Amygdala (tissue), 56 donors: ENCODE data around the gene GEMIN5.
"Not testable (repeated sequence)": the region's sequence is repeated elsewhere in the genome, so short reads cannot be mapped to it uniquely, and the experiment has no call there.

Source experiments
- DNase-seq, 56 donors: peaks; one replicate each; lab custom pipeline; 2025; lab: John Stamatoyannopoulos, UW

Gene GEMIN5

DNA sequence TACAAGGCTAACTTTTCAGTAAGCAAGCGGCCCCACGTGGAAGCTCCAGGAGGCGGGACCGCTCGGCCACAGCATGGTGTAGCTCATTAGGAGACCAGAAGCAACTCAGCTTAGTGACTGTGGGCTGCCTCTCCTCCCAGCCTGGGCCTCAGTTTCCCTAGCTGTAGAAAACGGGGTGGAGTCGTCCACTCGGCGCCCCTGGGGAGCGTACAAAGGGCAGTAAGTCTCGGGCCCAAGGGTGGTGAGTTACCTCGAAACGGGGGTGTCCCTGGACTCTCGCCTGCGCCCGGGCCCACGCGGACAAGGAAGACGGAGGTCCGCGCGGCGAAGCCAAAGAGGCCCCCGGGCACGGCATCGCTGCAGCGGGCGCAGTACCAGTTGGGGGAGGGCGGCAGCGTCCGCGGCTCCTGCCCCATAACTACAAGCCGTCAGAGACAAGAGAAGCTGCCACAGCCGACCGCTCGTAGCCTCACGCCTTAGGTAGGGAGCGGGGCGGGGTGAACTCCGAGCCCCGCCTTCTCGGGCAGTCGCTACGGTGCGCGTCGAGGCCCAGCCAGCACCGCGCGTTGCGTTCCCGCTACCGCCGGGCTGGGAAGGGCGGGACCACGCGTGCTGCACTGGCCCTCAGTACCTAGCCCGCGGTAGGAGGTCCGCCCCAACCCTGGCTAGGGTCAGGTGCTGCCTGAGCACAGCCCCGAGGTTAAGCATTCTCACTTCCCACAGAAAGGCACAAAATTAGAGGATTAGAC lies at the start of gene GEMIN5:
TSS of gene GEMIN5 (minus strand) at position 494 of the 749 bp plus-strand sequence. CDS start at position 416, 78 bp downstream.
- peak in 55 of 56 donors; percentile 21 to 84 (median 70) for DNase-seq

GRCh38 chr5:154986151-154986550 lies 48.1 kb upstream of the GEMIN5 start:
- DNase-seq: no peak

DNA sequence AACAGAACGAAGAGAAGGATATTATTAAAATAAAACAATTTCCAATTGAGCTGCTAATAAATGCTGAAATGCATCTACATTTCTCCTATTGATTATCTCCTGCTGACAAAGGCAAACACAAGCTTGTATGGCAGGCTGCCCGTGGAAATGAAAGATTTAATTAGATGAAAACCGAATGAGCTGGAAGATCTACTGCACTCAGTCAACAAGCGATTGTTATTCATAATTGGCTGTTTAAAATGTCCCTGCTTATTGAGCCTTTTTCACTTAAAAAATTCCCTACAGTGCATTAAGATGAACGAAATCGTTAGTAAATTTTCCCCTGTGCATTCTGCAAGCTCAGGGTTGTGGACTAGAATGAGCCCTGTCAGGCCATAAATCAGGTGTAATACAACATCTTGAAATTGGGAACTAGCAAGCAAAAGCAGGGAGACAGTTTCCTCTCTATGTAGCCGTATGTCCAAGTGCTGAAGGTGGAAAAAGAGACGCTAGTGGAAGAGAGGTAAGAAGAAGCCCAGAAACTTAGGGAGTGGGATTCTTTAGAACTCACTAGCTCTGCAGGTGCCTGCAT lies 47.0 kb upstream of the GEMIN5 start:
- DNase-seq: peak in 1 of 56 donors; percentile 1

DNA sequence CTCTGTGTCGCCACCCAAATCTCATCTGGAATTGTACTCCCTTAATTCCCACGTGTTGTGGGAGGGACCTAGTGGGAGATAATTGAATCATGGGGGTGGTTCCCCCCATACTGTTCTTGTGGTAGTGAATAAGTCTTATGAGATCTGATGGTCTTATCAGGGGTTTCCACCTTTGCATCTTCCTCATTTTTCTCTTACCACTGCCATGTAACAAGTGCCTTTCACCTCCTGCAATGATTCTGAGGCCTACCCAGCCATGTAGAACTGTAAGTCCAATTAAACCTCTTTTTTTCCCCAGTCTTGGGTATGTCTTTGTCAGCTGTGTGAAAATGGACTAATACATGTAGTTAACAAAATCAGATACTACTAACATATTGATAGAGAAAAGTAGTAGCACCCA lies 40.3 kb upstream of the GEMIN5 start:
- not testable (repeated sequence) for DNase-seq

DNA sequence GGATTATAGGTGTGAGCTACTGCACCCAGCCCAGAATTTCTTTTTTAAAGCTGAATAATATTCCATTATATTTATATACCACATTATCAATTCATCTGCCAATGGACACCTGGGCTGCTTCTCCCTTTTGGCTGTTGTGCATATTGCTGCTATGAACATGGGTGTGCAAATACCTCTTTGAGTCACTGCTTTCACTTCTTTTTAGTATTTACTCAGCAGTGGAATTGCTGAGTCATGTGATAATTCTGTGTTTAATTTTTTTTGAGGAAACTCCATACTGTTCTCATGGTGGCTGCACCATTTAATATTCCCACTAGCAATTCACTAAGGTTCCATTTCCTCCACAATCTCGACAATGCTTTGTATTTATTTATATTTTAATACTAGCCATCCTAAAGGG lies 39.4 kb upstream of the GEMIN5 start:
- no peak for DNase-seq

GRCh38 chr5:154976082-154976481 lies 38.1 kb upstream of the GEMIN5 start:
- not testable (repeated sequence) for DNase-seq

DNA sequence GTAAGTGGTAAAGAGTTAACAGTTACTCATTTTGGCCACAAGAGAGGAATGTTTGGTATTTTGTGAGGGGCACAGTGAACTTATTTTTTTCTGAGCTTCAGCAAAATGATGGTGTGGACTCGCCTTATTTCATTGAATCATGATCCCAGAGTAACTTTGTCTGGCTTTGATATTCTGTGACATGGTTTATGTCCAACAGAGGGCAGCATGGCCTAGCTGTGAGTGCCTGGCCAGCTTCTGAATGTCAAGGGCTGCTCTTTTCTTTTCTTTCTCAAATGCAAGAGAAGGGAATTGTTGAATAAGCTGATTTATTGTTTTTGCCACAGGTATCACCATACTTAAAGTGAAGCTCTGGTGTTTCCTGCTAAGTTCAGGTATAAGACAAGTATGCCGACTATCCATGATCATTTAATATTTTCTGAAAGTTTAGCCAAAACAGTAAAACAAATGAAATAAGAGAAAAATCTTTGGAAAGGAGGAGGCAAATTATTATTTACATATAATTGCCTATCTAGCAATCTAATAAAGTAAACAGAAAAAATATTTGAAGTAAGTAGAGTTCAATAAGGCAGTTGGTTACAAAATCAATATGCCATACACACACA lies 34.6 kb upstream of the GEMIN5 start:
- peak in 28 of 56 donors; percentile 0 to 70 (median 10) for DNase-seq

GRCh38 chr5:154971501-154971900 lies 33.5 kb upstream of the GEMIN5 start:
- DNase-seq: no peak

DNA sequence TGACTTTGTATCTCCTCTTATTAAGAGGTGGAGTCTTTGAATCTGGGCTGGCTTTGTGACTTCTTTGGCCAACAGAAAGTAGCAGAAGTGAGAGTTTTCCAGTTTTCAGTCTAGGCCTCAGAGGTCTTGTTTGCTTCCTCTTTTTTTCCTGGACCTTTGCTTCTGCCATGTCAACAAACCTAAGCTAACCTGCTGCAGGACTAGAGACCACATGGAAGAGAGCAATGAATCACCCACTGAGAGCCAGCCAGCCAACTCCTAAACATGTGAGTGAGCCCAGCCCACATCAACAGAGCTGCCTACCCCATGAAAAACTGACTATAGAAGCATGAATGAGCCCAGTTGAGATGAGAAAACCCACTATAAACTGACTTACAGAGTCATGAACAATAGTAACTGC lies 32.7 kb upstream of the GEMIN5 start:
- no peak for DNase-seq

DNA sequence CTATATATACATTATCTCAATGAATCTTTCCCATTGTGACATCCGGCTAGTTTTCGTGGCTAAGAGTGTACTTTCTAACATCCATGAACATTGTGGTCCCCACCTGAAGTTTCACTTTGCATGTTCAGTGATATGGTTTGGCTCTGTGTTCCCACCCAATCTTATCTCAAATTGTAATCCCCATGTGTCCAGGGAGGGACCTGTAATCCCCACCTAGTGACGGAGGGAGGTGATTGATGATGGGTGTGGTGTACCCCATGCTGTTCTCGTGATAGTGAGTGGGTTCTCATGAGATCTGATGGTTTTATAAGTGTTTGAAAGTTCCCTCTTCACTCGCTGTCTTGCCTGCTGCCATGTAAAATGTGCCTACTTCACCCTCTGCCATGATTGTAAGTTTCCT lies 30.9 kb upstream of the GEMIN5 start:
- DNase-seq: no peak

DNA sequence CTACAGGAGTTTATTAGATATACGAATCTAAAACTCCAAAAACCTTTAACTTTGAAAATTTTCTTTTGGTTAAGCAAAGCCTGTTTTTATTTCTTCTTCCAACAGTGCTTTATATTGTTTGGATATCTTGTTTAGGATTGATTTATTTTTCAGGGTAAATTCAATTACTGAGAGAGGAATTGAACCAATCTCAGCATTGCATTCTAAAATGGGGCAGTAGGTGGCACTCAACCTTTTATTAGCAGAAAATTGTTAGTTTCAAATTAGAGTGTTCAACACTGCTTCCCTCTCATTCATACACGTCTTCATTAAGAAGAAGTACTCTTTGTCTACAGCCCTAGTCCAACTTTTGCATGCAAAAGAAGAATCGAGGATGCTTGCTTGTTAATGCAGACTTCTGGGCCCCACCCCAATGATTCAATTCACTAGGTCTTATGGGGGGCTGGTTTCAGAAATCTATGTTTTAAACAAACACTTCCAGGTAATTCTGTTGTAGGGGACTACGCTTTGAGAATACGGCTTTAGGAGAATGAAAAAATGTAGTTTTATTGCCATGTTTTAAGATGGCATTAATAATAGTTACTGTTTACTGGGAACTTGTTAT lies 29.5 kb upstream of the GEMIN5 start:
- peak in 3 of 56 donors; percentile 2 to 45 (median 24) for DNase-seq

DNA sequence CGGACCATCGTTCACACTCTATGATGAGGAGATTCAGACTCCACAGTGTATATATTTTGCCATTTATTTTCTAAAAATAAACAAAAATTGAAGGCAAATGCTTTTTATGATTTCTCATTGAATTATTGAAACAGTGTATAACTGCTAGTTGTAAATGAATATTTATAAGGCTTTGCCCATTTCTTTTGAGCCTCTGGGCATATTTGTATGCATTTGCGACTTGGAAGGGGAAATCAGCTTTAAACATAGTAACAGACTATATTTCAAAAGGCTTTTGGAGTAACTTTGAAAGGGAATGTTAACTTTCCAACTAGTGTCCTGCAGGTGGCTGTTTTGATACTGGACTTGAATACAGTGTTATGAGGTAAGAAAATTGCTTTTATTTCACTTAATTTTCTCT lies 28.9 kb upstream of the GEMIN5 start:
- no peak for DNase-seq

GRCh38 chr5:154966081-154966841 lies 28.2 kb upstream of the GEMIN5 start:
- no peak for DNase-seq

GRCh38 chr5:154962494-154962893 lies 24.5 kb upstream of the GEMIN5 start:
- no peak for DNase-seq

GRCh38 chr5:154956712-154957111 lies 18.7 kb upstream of the GEMIN5 start:
- no peak for DNase-seq

GRCh38 chr5:154949781-154950180 lies 11.8 kb upstream of the GEMIN5 start:
- no peak for DNase-seq

DNA sequence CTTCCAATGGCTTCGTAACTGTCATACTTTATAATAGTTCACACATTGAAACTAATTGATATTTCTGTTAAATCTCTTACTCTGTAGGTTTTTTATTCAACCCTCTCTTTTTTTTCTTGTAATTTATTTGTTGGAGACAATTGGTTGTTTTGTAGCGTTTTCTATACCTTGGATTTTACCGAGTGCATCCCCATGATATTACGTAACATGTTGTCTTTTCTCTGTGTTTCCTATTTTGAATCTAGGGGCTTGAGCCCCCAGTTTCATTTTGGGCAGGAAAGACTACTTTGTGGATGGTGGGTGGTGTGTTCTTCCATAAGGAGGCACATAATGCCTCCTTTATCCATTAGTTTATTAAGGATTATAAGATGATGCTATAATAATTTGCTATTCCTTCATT lies 10.3 kb upstream of the GEMIN5 start:
- no peak for DNase-seq

GRCh38 chr5:154947778-154948177 lies 9.8 kb upstream of the GEMIN5 start:
- peak in 2 of 56 donors; percentile 1 to 82 for DNase-seq

DNA sequence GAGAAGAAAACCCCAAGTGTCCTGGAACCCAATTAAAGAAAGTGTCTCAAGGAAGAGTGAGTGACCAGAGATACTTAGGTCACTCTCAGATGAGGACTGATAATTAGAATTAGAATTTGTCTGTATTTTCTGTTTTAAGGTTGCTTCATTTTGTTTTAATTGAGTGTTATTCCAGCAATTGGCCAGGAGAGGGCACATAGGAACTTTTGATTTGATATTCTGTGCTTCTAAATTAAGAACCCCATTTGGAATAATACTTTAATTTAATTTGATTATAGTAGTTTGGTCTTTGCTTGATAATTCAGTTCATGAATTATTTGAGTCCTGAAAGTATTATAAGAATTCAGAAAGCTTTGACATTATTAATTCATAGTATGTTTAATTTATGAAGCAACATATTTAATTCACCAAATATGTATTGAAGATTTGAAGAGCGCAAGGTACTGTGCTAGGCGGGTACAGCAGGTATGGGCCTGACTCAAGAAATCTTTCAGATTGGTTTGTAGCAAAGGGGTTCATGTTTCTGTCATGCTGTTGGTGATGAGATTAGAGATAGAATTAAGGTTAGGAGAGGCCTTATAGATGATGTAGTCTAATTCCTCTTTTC lies 7.8 kb upstream of the GEMIN5 start:
- DNase-seq: peak in 2 of 56 donors; percentile 4 to 12

- DNase-seq: no peak
Measured at GRCh38 chr5:154944716-154945115, 6.7 kb upstream of the GEMIN5 start.
